HEK293T (cell line): Measurements from ENCODE around the gene PPP1R12C.

Source experiments
- CTCF ChIA-PET: fragments of 350-600 bp; formaldehyde crosslinking; extraction: SDS; loops from one replicate; lab custom pipeline; 2021; ENCODE audit warnings: antibody characterized with exemption, inconsistent platforms; lab: Yijun Ruan, JAX
- POLR2A ChIA-PET: fragments of 350-600 bp; formaldehyde crosslinking; extraction: SDS; loops from one replicate; lab custom pipeline; 2020; ENCODE audit warnings: antibody characterized with exemption, inconsistent platforms; lab: Yijun Ruan, JAX
- DNase-seq: peaks from one replicate; pipeline ENCODE4 v3.0.0; 2012; ENCODE audit warnings: mixed read lengths; ENCODE audit errors: extremely low spot score
- ARNT ChIP-seq: fragments of 450-650 bp; IDR thresholded peaks from 2 replicates; pipeline ENCODE4 v1.6.1; 2017; ENCODE audit warnings: mild to moderate bottlenecking
- BHLHE40 ChIP-seq: fragments of 450-650 bp; IDR thresholded peaks from 2 replicates; pipeline ENCODE4 v1.6.1; 2016; ENCODE audit warnings: mild to moderate bottlenecking, moderate library complexity, borderline replicate concordance
- CTBP1 ChIP-seq: fragments of 450-650 bp; IDR thresholded peaks from 2 replicates; pipeline ENCODE4 v1.6.1; 2016; ENCODE audit warnings: borderline replicate concordance
- ELF4 ChIP-seq: fragments of 450-650 bp; IDR thresholded peaks from 2 replicates; pipeline ENCODE4 v1.6.1; 2017; ENCODE audit warnings: antibody characterized with exemption
- FOXA1 ChIP-seq: fragments of 450-650 bp; IDR thresholded peaks from 2 replicates; pipeline ENCODE4 v1.6.1; 2016; ENCODE audit warnings: mild to moderate bottlenecking
- FOXK2 ChIP-seq: fragments of 450-650 bp; IDR thresholded peaks from 2 replicates; pipeline ENCODE4 v1.6.1; 2016; ENCODE audit warnings: mild to moderate bottlenecking
- FOXM1 ChIP-seq: fragments of 450-650 bp; IDR thresholded peaks from 2 replicates; pipeline ENCODE4 v1.6.1; 2017; ENCODE audit warnings: mild to moderate bottlenecking, borderline replicate concordance
- HDGF ChIP-seq: fragments of 450-650 bp; IDR thresholded peaks from 2 replicates; pipeline ENCODE4 v1.6.1; 2017; ENCODE audit warnings: antibody characterized with exemption, borderline replicate concordance
- L3MBTL2 ChIP-seq: fragments of 450-650 bp; conservative IDR thresholded peaks from 2 replicates; pipeline ENCODE4 v1.6.1; 2016; ENCODE audit warnings: mild to moderate bottlenecking
- LEF1 ChIP-seq: fragments of 450-650 bp; IDR thresholded peaks from 2 replicates; pipeline ENCODE4 v1.6.1; 2017; ENCODE audit warnings: mild to moderate bottlenecking, borderline replicate concordance
- NFRKB ChIP-seq: fragments of 450-650 bp; IDR thresholded peaks from 2 replicates; pipeline ENCODE4 v1.6.1; 2016; ENCODE audit warnings: mild to moderate bottlenecking, moderate library complexity
- PKNOX1 ChIP-seq: fragments of 450-650 bp; IDR thresholded peaks from 2 replicates; pipeline ENCODE4 v1.6.1; 2016
- SP1 ChIP-seq: fragments of 450-650 bp; IDR thresholded peaks from 2 replicates; pipeline ENCODE4 v1.6.1; 2017
- SUZ12 ChIP-seq: fragments of 450-650 bp; IDR thresholded peaks from 2 replicates; pipeline ENCODE4 v1.6.1; 2016; ENCODE audit warnings: mild to moderate bottlenecking
- TARDBP ChIP-seq: fragments of 450-650 bp; IDR thresholded peaks from 2 replicates; pipeline ENCODE4 v1.6.1; 2016
- ZNF384 ChIP-seq: fragments of 450-650 bp; IDR thresholded peaks from 2 replicates; pipeline ENCODE4 v1.6.1; 2016

Gene PPP1R12C

GRCh38 chr19:55088543-55089341 is 28.7 kb downstream of the PPP1R12C start:
- POLR2A ChIA-PET, result interaction anchor here (1.2 to 2.1 kb wide), 3 partner anchors 9 to 29 kb away, joined by 3 to 16 read pairs (median 6); partner anchors contain the start of genes PPP1R12C and RDH13
- TF ChIP-seq HDGF (no peak), CTBP1 (no peak), FOXA1 (no peak), SUZ12 (no peak), LEF1 (no peak), L3MBTL2 (no peak), SP1 (no peak), BHLHE40 (no peak), ZNF384 (no peak), TARDBP (no peak)
- peak; percentile 82 for DNase-seq
- CTCF ChIA-PET, result interaction anchor here (0.6 to 1.2 kb wide), 11 partner anchors 8 to 207 kb away, joined by 3 to 4 read pairs (median 3); partner anchors contain the start of gene NLRP7

- POLR2A ChIA-PET, result interaction anchor here (1.2 to 1.6 kb wide), 2 partner anchors 25 to 30 kb away, joined by 3 to 6 read pairs; partner anchors contain the start of genes PPP1R12C and RDH13
- TF ChIP-seq LEF1, result no peak
- no peak for TF ChIP-seq HDGF
- TF ChIP-seq ELF4, result no peak
- TF ChIP-seq CTBP1, result no peak
- TF ChIP-seq ZNF384, result no peak
- no peak for TF ChIP-seq SP1
- no peak for TF ChIP-seq FOXA1
- TF ChIP-seq L3MBTL2, result no peak
- no peak for TF ChIP-seq TARDBP
- no peak for TF ChIP-seq ARNT
- TF ChIP-seq FOXM1, result no peak
- no peak for TF ChIP-seq FOXK2
- TF ChIP-seq NFRKB, result no peak
- TF ChIP-seq SUZ12, result no peak
- TF ChIP-seq BHLHE40, result no peak
- no peak for TF ChIP-seq PKNOX1
- CTCF ChIA-PET, result interaction anchor here (0.6 to 1.1 kb wide), 7 partner anchors 8 to 207 kb away, joined by 3 to 4 read pairs (median 3); partner anchors contain the start of gene NLRP7
- no peak for DNase-seq
These were observed 29.4 kb downstream of the PPP1R12C start for GRCh38 chr19:55088021-55088451.

GRCh38 chr19:55087542-55087901 is 29.9 kb downstream of the PPP1R12C start:
- TF ChIP-seq CTBP1, result no peak
- TF ChIP-seq ELF4, result no peak
- no peak for TF ChIP-seq HDGF
- TF ChIP-seq SUZ12, result no peak
- no peak for TF ChIP-seq ARNT
- no peak for TF ChIP-seq NFRKB
- TF ChIP-seq PKNOX1, result no peak
- no peak for TF ChIP-seq BHLHE40
- no peak for TF ChIP-seq LEF1
- TF ChIP-seq ZNF384, result no peak
- TF ChIP-seq L3MBTL2, result no peak
- TF ChIP-seq FOXA1, result no peak
- ChIA-PET POLR2A (interaction anchor here (1.2 kb wide), 1 partner anchor 24 kb away, joined by 3 read pairs; the partner anchor contains the start of gene RDH13), CTCF (interaction anchor here (0.8 to 1.1 kb wide), 2 partner anchors 19 to 73 kb away, joined by 3 read pairs; no protein-coding TSS in a partner anchor)
- DNase-seq, result no peak

- ChIA-PET CTCF (no interaction called here), POLR2A (no interaction called here)
- no peak for DNase-seq
- TF ChIP-seq L3MBTL2 (no peak), SUZ12 (no peak), BHLHE40 (no peak), ARNT (no peak), CTBP1 (no peak), TARDBP (no peak)
These were observed 30.5 kb downstream of the PPP1R12C start for GRCh38 chr19:55086730-55087541.

- CTCF ChIA-PET, result no interaction called here
- POLR2A ChIA-PET, result no interaction called here
These were observed 31.3 kb downstream of the PPP1R12C start for GRCh38 chr19:55085923-55086715.

More at GRCh38 chr19:55085923-55086715, 31.3 kb downstream of the PPP1R12C start:
- no peak for DNase-seq
- TF ChIP-seq SP1 (no peak), FOXA1 (no peak), LEF1 (no peak), NFRKB (no peak), FOXK2 (no peak), ZNF384 (no peak), CTBP1 (no peak), PKNOX1 (no peak), ELF4 (no peak), ARNT (no peak), FOXM1 (no peak), BHLHE40 (no peak), SUZ12 (no peak), L3MBTL2 (no peak), TARDBP (no peak), HDGF (no peak)
